CD14-positive monocyte (primary cell): ENCODE measurements around the gene ELP2. TPM values are rescaled to one million over a fixed set of nuclear protein-coding genes. Genes with fewer than 3 reads are reported as not detected.

ENCODE experiments used
- DNase-seq, 3 donors: peaks; one replicate each; pipeline ENCODE4 v3.0.0-alpha.2; 2011 to 2022
- H2AFZ ChIP-seq: 2 replicates; pipeline ENCODE4 v1.6.0; 2012; ENCODE audit warnings: mild to moderate bottlenecking, low read depth, low read length, inconsistent platforms; ENCODE audit not compliant: insufficient read depth, poor library complexity, severe bottlenecking
- H3K27ac ChIP-seq, 2 donors: 1 replicate in 1 of 2; 2 replicates in 1 of 2; pipeline ENCODE4 v1.5.1; 2012 to 2013; ENCODE audit warnings: low read length in 2 of 2, control low read depth in 1 of 2, inconsistent platforms in 1 of 2, low read depth in 1 of 2, mild to moderate bottlenecking in 1 of 2
- H3K27me3 ChIP-seq, 2 donors: one replicate each; pipeline versions ENCODE4 v1.6.0 to v1.6.1; 2011 to 2013; ENCODE audit warnings: low read length in 2 of 2; ENCODE audit not compliant: control insufficient read depth in 2 of 2, insufficient read depth in 2 of 2
- H3K36me3 ChIP-seq, 2 donors: replicated peaks in 1 of 2; 1 replicate in 1 of 2; 2 replicates in 1 of 2; pipeline versions ENCODE4 v1.5.1 to v1.6.1; 2012 to 2013; ENCODE audit warnings: low read length in 2 of 2, control low read depth in 1 of 2, inconsistent platforms in 1 of 2, mild to moderate bottlenecking in 1 of 2; ENCODE audit not compliant: insufficient read depth in 2 of 2, control insufficient read depth in 1 of 2
- H3K4me1 ChIP-seq, 2 donors: 1 replicate in 1 of 2; 2 replicates in 1 of 2; pipeline versions ENCODE4 v1.5.1 to v1.6.1; 2012 to 2013; ENCODE audit warnings: low read length in 2 of 2, control low read depth in 1 of 2, inconsistent platforms in 1 of 2, mild to moderate bottlenecking in 1 of 2, moderate library complexity in 1 of 2; ENCODE audit not compliant: insufficient read depth in 2 of 2, control insufficient read depth in 1 of 2
- H3K4me2 ChIP-seq: replicated peaks from 2 replicates; pipeline ENCODE3; 2012; ENCODE audit warnings: low read length, moderate library complexity, mild to moderate bottlenecking; ENCODE audit not compliant: poor library complexity, severe bottlenecking; ENCODE audit errors: extremely low read depth
- H3K4me3 ChIP-seq, 3 experiments: fragments of 200-600 bp in 1 of 3; sonication (generic) in 1 of 3; replicated peaks in 1 of 3; 1 replicate in 2 of 3; 2 replicates in 1 of 3; pipeline ENCODE4 v1.5.1; 2011 to 2013; ENCODE audit warnings: low read length in 3 of 3, mild to moderate bottlenecking in 3 of 3, control low read depth in 2 of 3, low read depth in 2 of 3, inconsistent platforms in 1 of 3, moderate library complexity in 1 of 3
- H3K79me2 ChIP-seq: 2 replicates; pipeline ENCODE4 v1.6.0; 2012; ENCODE audit warnings: mild to moderate bottlenecking, control low read depth, inconsistent platforms, low read length, moderate library complexity; ENCODE audit not compliant: insufficient read depth
- H3K9ac ChIP-seq: 2 replicates; pipeline ENCODE4 v1.6.0; 2017; ENCODE audit warnings: low read length, mild to moderate bottlenecking; ENCODE audit not compliant: insufficient read depth, poor library complexity, severe bottlenecking
- H3K9me3 ChIP-seq, 2 donors: replicated peaks in 1 of 2; 1 replicate in 1 of 2; 2 replicates in 1 of 2; pipeline versions ENCODE4 v1.5.1 to v1.6.1; 2012 to 2013; ENCODE audit warnings: low read length in 2 of 2, control low read depth in 1 of 2; ENCODE audit not compliant: control insufficient read depth in 1 of 2, insufficient read depth in 1 of 2
- H4K20me1 ChIP-seq: 2 replicates; pipeline ENCODE4 v1.6.0; 2012; ENCODE audit warnings: mild to moderate bottlenecking, low read length, control low read depth, moderate library complexity; ENCODE audit not compliant: insufficient read depth
- H3K27ac Mint-ChIP-seq, 7 donors: one replicate each; pipeline ENCODE4 v1.8.0; 2020; ENCODE audit warnings: mild to moderate bottlenecking in 7 of 7, mixed read lengths in 7 of 7, moderate library complexity in 6 of 7, inconsistent platforms in 2 of 7
- H3K27me3 Mint-ChIP-seq, 3 donors: one replicate each; pipeline ENCODE4 v1.8.0; 2021 to 2022; ENCODE audit warnings: low read depth in 3 of 3, mild to moderate bottlenecking in 3 of 3, mixed read lengths in 3 of 3, moderate library complexity in 3 of 3, inconsistent platforms in 1 of 3
- H3K36me3 Mint-ChIP-seq, 2 donors: one replicate each; pipeline ENCODE4 v1.8.0; 2020; ENCODE audit warnings: mixed read lengths in 2 of 2, inconsistent platforms in 1 of 2, mild to moderate bottlenecking in 1 of 2
- H3K4me1 Mint-ChIP-seq: one replicate; pipeline ENCODE4 v1.8.0; 2020; ENCODE audit warnings: mild to moderate bottlenecking, mixed read lengths
- H3K4me3 Mint-ChIP-seq, 2 donors: one replicate each; pipeline ENCODE4 v1.8.0; 2020; ENCODE audit warnings: mild to moderate bottlenecking in 2 of 2, mixed read lengths in 2 of 2, moderate library complexity in 1 of 2
- H3K9me3 Mint-ChIP-seq, 7 donors: one replicate each; pipeline ENCODE4 v1.8.0; 2020 to 2022; ENCODE audit warnings: mixed read lengths in 7 of 7, mild to moderate bottlenecking in 6 of 7, moderate library complexity in 6 of 7, inconsistent platforms in 2 of 7
- CTCF ChIP-seq: fragments of 200-600 bp; IDR thresholded peaks from one replicate; pipeline ENCODE4 v1.8.0; 2022; ENCODE audit warnings: antibody characterized with exemption, mild to moderate bottlenecking
- WGBS: methylation state at CpG from one replicate; pipeline ENCODE4 v1.1.5; 2013; ENCODE audit warnings: missing lambda C conversion rate; ENCODE audit not compliant: insufficient coverage; 5-methylcytosine and 5-hydroxymethylcytosine counted together
- intact Hi-C, 2 donors: fragments of 100-400 bp; cut with micrococcal nuclease; formaldehyde crosslinking; loops; one replicate each; pipeline versions ENCODE4 v1.15.0 to v1.15.1; 2023
- polyA plus RNA-seq, 3 donors: library from polyadenylated mRNA; depleted of rRNA in 1 of 3; unstranded in 2 of 3; stranded (reverse) in 1 of 3; fragments of 300-500 nt in 2 of 3; fragments of >200 nt in 1 of 3; fragmentation: Illumina TruSeq in 2 of 3; gene quantifications; 1 replicate in 2 of 3; 2 replicates in 1 of 3; pipeline ENCODE4 v1.2.3, GENCODE V29; 2012 to 2021

The ELP2 gene
- polyA plus RNA-seq, 3 donors: 24.8 to 52.5 (median 27.1) TPM

GRCh38 chr18:36101943-36102342, 27.8 kb upstream of the ELP2 start:
- intact Hi-C loops: loop anchor here in 1 of 2 donors (5.0 kb wide), 1 partner anchor 180 kb away; no protein-coding TSS in a partner anchor
- H4K20me1 ChIP-seq: no peaks in the 10 kb centered on the region
- Mint-ChIP-seq H3K27me3 (peaks cover 0 to 6% (median 1%) of the 10 kb centered on the region in 3 donors), H3K27ac (peak overlapping the region in 1 of 7 donors; percentile 64), H3K36me3 (no peaks in the 10 kb centered on the region), H3K9me3 (peaks cover 5 to 23% (median 15%) of the 10 kb centered on the region in 7 donors), H3K4me3 (no peak overlapping the region), H3K4me1 (no peaks in the 10 kb centered on the region)
- H3K4me3 ChIP-seq: no peak overlapping the region
- no peak for DNase-seq
- no peak overlapping the region for H3K4me2 ChIP-seq
- peaks cover 4 to 11% of the 10 kb centered on the region in 2 donors for H3K9me3 ChIP-seq
- no peak overlapping the region for H3K27ac ChIP-seq
- H2AFZ ChIP-seq: no peak overlapping the region
- no peak for TF ChIP-seq CTCF
- no peaks in the 10 kb centered on the region for H3K4me1 ChIP-seq
- H3K36me3 ChIP-seq: no peaks in the 10 kb centered on the region
- H3K27me3 ChIP-seq: no peaks in the 10 kb centered on the region
- WGBS: 96% methylated on average over 7 of the region's 7 CpGs
- no peaks in the 10 kb centered on the region for H3K79me2 ChIP-seq
- no peak overlapping the region for H3K9ac ChIP-seq

GRCh38 chr18:36104749-36105148, 24.9 kb upstream of the ELP2 start:
- no peak overlapping the region for H3K4me3 Mint-ChIP-seq
- Histone ChIP-seq H3K4me1 (no peaks in the 10 kb centered on the region), H3K27me3 (no peaks in the 10 kb centered on the region), H3K4me2 (no peak overlapping the region), H3K9me3 (peaks cover 4 to 11% of the 10 kb centered on the region in 2 donors), H3K36me3 (peaks cover 2 to 6% of the 10 kb centered on the region in 2 donors), H3K79me2 (no peaks in the 10 kb centered on the region), H2AFZ (no peak overlapping the region), H3K27ac (no peak overlapping the region), H3K4me3 (no peak overlapping the region), H4K20me1 (no peaks in the 10 kb centered on the region), H3K9ac (no peak overlapping the region)
- no peak for TF ChIP-seq CTCF
- H3K36me3 Mint-ChIP-seq: peaks cover 10 to 12% of the 10 kb centered on the region in 2 donors
- DNase-seq: no peak
- H3K9me3 Mint-ChIP-seq: peaks cover 5 to 23% (median 16%) of the 10 kb centered on the region in 7 donors
- H3K27me3 Mint-ChIP-seq: peaks cover 0 to 6% (median 1%) of the 10 kb centered on the region in 3 donors
- intact Hi-C loops: loop anchor here in 1 of 2 donors (5.0 kb wide), 1 partner anchor 178 kb away; no protein-coding TSS in a partner anchor
- H3K4me1 Mint-ChIP-seq: peaks cover 7% of the 10 kb centered on the region
- 92% methylated on average over 2 of the region's 2 CpGs for WGBS
- H3K27ac Mint-ChIP-seq: no peak overlapping the region
